NB4 (cell line): ENCODE data around the gene HOXC10.

Experiments
- DNase-seq: peaks from one replicate; pipeline ENCODE4 v3.0.0; 2010; ENCODE audit warnings: low read depth
- H3K4me3 ChIP-seq: one replicate; pipeline ENCODE4 v1.5.1; 2011; ENCODE audit warnings: mild to moderate bottlenecking, low read depth, low read length, moderate library complexity
- MYC ChIP-seq: IDR thresholded peaks from 2 replicates; pipeline ENCODE4 v1.6.1; 2011; ENCODE audit warnings: low read depth, low read length
- POLR2A ChIP-seq: IDR thresholded peaks from 2 replicates; pipeline ENCODE4 v1.6.1; 2011; ENCODE audit warnings: mild to moderate bottlenecking; ENCODE audit not compliant: insufficient read length; ENCODE audit errors: extremely low read depth
- TF ChIP-seq, protein P1 (sequence below): IDR thresholded peaks from one replicate; pipeline ENCODE4 v1.5.1; 2012; ENCODE audit warnings: low read depth, low read length
- TF ChIP-seq, protein P2 (sequence below): IDR thresholded peaks from 2 replicates; pipeline ENCODE4 v1.6.1; 2011; ENCODE audit warnings: low read depth, low read length

The HOXC10 gene

DNA sequence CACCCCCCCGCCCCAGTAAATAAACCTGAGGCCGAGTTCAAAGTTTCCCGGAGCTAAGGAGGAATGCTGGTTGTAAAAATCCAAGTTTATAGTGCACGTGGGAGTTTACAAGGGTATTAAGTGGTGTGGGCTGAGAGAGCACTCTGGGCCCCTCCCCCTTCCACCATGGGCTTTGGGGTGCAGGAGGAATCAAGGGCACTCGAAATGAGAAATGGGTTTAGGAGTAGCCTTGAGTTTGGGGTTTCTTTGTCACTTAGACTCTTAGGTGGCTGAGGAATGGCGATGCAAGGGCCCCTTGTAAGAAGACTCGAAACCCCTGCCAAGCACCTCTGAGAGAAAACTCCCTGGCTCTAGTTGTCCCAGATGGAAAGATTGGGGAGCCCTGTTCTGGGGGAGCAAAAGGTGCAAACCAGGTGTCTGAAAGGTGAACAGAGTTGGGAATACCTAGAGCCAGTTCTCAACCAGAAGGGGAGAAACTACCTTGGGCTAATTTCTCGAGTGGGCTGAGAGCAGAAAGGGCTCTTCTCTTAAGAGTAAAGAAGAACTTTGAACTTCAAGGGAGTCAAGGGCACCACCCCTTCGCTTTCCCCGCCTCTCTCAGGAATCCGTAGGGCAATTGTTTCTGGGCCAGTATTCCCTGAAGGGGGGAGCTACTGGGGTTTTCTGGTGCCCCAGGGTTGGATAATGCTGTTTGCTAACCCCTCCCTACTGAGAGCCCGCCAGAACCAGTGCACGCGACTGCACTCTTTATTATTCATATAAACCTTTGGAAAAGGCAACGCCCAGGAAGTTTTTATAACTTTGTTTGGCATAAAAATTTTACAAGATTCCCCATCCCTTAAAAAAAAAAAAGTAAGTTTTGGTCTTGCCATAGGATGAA, 6.2 kb upstream of the HOXC10 start:
- DNase-seq: no peak
- no peak overlapping the region for H3K4me3 ChIP-seq
- TF ChIP-seq POLR2A (no peak), MYC (no peak)
- TF ChIP-seq, protein P1, sequence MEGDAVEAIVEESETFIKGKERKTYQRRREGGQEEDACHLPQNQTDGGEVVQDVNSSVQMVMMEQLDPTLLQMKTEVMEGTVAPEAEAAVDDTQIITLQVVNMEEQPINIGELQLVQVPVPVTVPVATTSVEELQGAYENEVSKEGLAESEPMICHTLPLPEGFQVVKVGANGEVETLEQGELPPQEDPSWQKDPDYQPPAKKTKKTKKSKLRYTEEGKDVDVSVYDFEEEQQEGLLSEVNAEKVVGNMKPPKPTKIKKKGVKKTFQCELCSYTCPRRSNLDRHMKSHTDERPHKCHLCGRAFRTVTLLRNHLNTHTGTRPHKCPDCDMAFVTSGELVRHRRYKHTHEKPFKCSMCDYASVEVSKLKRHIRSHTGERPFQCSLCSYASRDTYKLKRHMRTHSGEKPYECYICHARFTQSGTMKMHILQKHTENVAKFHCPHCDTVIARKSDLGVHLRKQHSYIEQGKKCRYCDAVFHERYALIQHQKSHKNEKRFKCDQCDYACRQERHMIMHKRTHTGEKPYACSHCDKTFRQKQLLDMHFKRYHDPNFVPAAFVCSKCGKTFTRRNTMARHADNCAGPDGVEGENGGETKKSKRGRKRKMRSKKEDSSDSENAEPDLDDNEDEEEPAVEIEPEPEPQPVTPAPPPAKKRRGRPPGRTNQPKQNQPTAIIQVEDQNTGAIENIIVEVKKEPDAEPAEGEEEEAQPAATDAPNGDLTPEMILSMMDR: no peak
- TF ChIP-seq, protein P2, sequence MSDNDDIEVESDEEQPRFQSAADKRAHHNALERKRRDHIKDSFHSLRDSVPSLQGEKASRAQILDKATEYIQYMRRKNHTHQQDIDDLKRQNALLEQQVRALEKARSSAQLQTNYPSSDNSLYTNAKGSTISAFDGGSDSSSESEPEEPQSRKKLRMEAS: no peak

DNA sequence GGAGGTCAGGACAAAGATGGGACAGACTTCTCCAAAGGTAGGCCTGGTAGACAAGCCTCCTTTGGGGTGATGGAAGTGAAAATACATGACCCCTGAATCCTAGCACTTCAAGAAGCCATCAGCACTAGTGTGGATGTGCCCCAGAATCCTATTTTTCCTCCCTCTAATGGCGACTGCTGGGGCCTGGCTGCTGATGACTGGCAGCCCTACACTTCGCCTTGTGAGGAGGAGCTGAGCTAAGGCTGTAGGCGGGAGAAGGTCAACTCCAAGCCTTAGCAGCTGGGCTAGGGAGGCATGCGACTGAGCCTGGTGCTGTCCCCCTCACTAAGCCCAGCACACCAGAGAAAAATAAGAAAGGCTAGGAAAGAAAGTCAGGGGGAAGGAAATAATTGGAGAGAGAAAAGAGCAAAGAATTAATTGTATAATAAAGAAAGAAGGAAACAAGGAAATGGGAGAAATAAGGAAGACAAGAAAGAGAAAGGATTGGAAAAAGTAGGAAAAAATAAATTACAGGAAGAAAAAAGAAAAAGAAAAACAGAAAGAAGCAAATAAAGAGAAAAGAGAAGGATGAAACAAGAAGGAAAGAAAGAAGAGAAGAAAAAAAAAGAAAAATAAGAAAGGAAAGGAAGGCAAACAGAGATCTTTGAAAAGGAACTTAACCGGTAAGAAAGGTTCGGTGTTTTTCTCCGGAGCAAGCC, 4.7 kb upstream of the HOXC10 start:
- no peak for DNase-seq
- no peak overlapping the region for H3K4me3 ChIP-seq
- TF ChIP-seq MYC: no peak
- TF ChIP-seq, protein P1: no peak
- TF ChIP-seq, protein P2: no peak
- TF ChIP-seq POLR2A: no peak

DNA sequence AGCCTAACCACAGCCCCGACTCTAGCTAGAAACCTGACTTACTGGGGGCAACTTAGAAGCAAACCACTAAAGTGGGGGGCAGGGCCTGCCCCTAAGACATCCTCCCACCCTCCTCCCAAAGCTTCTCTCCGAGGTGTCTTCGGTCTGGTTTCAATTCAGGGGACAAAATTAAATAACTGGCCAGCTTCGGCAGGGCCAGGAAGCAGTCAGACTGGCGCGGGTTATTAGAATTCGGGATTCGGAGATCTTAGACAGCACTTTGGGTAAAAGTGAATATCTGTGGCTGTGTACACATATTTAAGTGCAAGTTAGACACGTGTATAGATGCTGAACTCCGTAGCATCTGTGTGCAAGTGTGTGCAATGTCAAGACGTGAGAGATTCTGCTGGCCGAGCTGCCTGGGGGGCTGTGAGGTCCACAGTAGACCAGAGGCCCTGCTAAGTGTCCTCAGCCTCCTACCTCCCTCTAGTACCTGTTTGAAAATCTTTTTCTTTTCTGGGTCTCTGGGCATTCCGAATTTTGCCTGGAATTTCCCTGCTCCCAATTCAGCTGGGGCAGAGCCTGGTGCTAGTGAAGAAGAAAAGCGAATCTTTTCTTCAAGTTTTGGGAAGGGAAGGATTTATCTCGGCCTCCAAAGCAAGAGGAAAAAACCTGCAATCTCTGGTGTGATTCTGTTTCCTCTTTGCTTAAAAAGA, 4.0 kb upstream of the HOXC10 start:
- no peak overlapping the region for H3K4me3 ChIP-seq
- no peak for DNase-seq
- no peak for TF ChIP-seq MYC
- TF ChIP-seq POLR2A: no peak

DNA sequence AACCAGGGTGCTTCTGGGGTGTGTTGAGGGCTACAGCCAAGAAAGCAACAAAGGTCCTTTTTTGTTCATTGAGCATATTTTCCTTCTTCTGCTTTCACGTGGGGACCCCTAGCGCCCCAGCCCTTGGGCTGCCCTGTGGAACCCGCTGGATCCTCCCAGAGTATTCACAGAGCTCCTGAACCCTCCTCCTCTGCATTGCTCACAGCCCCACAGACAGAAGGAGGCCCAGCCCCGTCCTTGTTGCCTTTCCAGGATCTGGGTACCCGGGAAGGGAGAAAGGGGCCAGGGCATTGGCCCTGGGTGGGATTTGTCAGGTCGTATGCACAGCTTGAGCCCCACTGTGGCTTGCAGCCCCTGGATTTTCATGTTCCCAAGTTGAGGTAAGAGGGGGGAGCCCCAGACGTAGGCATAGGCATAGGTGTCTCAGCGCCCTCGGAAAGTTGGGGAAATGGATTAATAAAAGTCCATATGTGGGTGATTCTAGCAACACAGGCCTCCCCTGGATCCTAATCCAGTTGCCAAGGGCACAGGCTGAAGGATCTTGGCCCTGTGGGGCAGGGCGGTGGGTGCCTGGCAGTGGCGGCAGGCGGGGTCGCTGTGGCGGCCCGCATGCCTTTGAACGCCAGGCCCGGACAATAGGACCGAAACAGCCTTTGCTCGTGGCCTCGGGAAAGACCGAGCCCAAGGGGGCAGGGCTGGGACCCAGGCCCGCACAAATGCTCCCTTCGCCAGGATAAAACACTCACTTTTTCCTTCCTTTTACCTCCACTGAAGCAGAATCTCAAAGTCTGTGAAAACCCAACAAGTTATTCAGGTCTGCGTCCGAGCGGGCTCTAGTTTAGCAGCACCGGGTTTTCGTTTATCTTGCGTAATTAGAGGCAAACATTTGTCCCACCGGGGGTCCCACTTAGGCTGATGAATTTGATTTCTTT, 3.0 kb upstream of the HOXC10 start:
- DNase-seq: no peak
- no peak for TF ChIP-seq MYC
- TF ChIP-seq, protein P1: no peak
- no peak for TF ChIP-seq POLR2A
- TF ChIP-seq, protein P2: no peak
- H3K4me3 ChIP-seq: no peak overlapping the region

DNA sequence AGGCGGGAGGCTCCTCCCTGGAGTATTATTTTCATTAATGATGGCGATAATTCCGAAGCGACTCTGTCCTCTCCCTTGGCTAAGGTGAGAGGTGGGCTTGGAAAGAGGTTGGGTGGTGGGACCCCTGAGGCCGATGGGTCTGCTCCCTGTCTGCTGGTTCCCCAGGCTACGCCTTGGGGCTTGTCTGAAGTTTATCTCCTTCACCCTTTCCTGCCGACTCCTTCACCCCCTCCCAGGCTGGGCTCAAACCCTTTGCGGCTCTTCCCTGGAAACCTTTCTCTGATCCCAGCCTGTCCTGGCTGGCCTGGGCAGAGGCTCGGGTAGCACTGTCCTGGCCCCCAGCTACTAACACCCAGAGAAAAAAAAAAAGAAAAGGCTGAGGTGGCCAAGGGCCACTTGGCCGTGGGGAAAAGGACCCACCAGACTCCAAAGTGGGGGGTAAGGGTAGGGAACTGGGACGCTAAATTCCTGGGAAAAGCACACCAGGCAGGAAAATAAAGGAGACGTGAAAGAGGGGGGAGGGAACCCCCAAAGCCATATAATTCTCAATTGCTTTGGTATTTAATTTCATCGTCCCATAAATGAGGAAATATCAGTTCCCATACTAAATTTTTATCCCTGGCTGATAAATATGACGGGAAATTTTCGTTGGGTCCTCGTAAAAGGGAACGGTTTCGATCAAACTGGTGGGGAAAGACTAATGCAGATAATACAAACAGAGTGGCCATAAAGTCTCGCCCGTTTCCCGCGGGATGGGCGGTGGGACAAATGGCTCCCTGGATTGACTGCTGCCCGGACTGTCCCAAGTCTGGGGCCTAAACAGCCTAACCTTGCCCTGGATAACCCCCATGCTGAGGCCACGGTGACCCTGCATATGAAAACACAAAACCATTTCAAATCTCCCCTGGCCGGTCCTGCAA, 2.0 kb upstream of the HOXC10 start:
- TF ChIP-seq, protein P1: no peak
- TF ChIP-seq MYC (no peak), POLR2A (no peak)
- TF ChIP-seq, protein P2: no peak
- DNase-seq: no peak
- H3K4me3 ChIP-seq: peak overlapping the region; percentile 49
